SK-N-SH (cell line): ENCODE measurements around the gene PTPRK.

ENCODE experiments used
- EP300 ChIP-seq, 2 experiments: IDR thresholded peaks; 2 replicates each; pipeline versions ENCODE4 v1.4.0 to v1.6.1; 2012; ENCODE audit warnings: borderline replicate concordance in 1 of 2, low read depth in 1 of 2, low read length in 1 of 2
- EZH2phosphoT487 ChIP-seq: fragments of 200-600 bp; sonication (generic); IDR thresholded peaks from 2 replicates; pipeline ENCODE4 v1.6.1; 2017; ENCODE audit warnings: low read depth, mixed run types, mild to moderate bottlenecking, antibody characterized with exemption, moderate library complexity, borderline replicate concordance
- TF ChIP-seq, protein P1 (sequence below): fragments of 200-600 bp; sonication (generic); IDR thresholded peaks from 2 replicates; pipeline ENCODE4 v1.6.1; 2017; ENCODE audit warnings: antibody characterized with exemption, mild to moderate bottlenecking, moderate library complexity
- TF ChIP-seq, protein P2 (sequence below): IDR thresholded peaks from 2 replicates; pipeline ENCODE4 v1.6.1; 2012; ENCODE audit warnings: mild to moderate bottlenecking, low read depth, low read length, moderate library complexity

DNA sequence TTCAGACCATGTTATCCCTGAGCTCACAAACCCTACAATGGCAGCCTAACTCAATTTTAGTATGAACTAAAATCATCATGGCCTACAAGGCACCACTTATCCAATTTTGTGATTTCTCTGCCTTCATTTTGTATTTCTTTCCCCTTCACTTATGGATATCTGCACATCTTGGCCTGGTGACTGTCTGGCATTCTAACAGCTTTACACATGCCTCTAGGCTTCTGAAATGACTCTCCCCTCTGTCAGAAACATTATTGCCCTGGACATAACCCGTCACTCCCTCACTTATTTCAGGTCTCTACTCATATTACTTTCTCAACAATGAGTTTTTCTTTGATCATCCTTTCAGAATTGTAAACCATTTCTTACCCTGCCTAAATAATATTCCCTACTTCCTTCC is 530.3 kb downstream of the PTPRK start:
- TF ChIP-seq, protein P1, sequence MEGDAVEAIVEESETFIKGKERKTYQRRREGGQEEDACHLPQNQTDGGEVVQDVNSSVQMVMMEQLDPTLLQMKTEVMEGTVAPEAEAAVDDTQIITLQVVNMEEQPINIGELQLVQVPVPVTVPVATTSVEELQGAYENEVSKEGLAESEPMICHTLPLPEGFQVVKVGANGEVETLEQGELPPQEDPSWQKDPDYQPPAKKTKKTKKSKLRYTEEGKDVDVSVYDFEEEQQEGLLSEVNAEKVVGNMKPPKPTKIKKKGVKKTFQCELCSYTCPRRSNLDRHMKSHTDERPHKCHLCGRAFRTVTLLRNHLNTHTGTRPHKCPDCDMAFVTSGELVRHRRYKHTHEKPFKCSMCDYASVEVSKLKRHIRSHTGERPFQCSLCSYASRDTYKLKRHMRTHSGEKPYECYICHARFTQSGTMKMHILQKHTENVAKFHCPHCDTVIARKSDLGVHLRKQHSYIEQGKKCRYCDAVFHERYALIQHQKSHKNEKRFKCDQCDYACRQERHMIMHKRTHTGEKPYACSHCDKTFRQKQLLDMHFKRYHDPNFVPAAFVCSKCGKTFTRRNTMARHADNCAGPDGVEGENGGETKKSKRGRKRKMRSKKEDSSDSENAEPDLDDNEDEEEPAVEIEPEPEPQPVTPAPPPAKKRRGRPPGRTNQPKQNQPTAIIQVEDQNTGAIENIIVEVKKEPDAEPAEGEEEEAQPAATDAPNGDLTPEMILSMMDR, result no peak
- TF ChIP-seq EZH2phosphoT487, result no peak
- TF ChIP-seq, protein P2, sequence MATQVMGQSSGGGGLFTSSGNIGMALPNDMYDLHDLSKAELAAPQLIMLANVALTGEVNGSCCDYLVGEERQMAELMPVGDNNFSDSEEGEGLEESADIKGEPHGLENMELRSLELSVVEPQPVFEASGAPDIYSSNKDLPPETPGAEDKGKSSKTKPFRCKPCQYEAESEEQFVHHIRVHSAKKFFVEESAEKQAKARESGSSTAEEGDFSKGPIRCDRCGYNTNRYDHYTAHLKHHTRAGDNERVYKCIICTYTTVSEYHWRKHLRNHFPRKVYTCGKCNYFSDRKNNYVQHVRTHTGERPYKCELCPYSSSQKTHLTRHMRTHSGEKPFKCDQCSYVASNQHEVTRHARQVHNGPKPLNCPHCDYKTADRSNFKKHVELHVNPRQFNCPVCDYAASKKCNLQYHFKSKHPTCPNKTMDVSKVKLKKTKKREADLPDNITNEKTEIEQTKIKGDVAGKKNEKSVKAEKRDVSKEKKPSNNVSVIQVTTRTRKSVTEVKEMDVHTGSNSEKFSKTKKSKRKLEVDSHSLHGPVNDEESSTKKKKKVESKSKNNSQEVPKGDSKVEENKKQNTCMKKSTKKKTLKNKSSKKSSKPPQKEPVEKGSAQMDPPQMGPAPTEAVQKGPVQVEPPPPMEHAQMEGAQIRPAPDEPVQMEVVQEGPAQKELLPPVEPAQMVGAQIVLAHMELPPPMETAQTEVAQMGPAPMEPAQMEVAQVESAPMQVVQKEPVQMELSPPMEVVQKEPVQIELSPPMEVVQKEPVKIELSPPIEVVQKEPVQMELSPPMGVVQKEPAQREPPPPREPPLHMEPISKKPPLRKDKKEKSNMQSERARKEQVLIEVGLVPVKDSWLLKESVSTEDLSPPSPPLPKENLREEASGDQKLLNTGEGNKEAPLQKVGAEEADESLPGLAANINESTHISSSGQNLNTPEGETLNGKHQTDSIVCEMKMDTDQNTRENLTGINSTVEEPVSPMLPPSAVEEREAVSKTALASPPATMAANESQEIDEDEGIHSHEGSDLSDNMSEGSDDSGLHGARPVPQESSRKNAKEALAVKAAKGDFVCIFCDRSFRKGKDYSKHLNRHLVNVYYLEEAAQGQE, result no peak
- TF ChIP-seq EP300 (IDR thresholded peaks at IDR 0.05; ENCODE audit: borderline replicate concordance in 1 of 2, low read depth in 1 of 2, low read length in 1 of 2), result no peak
